KBM-7 (cell line): ENCODE data around the gene MPDU1.
A peak's percentile ranks its signal among the peaks of the same experiment; 100 is the strongest.

Experiments
- DNase-seq: peaks from one replicate; pipeline ENCODE4 v3.0.0-alpha.2; 2015
- in situ Hi-C: fragments of 300-500 bp; cut with MboI; formaldehyde crosslinking; loops from 2 replicates; pipeline ENCODE4 v1.14.3; 2020; ENCODE audit warnings: low sequenced_read_pairs, low pct_unique_long_range_greater_than_20kb, mixed read lengths

The MPDU1 gene

DNA sequence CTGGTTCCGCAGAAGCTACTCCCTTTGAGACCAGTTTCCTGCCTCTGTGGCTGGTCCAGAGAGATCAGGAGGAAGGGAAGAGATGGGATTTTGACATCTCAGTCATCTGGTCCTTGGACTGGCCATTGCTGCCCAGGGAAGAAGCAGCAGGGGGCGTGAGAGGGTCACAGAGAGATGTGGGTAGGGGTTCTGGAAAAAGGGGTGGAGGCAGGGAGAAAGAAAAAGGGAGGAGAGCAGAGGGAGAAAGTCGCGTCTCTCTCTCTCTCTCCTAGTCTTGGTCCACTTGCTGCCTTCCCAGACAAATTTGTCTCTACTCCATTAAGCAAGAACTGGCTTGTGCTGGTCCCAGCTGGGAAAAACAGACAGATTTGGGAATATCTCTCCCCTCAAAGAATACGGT is 50.7 kb downstream of the MPDU1 start:
- in situ Hi-C loops = no loop called here
- DNase-seq = peak; percentile 63

DNA sequence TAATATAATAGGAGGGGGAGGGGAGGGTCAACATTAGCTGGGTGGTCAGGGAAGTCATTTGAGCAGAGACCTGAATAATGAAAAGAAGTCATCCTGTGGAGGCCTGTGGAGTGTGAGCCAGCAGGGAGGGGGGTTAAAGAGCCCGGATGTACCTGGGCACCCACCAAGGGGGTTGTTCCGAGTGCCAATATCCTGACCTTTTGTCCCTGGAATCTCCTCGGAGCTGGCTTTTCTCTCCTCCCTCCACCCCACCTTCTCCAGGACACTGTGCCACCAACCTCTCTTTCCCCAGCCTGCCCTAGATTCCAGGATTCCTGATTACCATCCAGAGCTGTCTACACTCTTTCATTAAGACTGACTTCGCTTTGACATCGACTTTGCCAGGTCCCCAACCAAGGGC is 52.5 kb downstream of the MPDU1 start:
- no peak for DNase-seq
- in situ Hi-C loops = no loop called here
